GM19372 (cell line): ENCODE data around the gene SLC9A9.
"Not testable (repeated sequence)": the region's sequence is repeated elsewhere in the genome, so short reads cannot be mapped to it uniquely, and the experiment has no call there.

Experiments used
- ATAC-seq: cut with Tn5 transposase; IDR thresholded peaks from one replicate; pipeline ENCODE4 v1.9.1; 2021; ENCODE audit warnings: mild to moderate bottlenecking, low read depth, moderate library complexity; ENCODE audit not compliant: unreplicated experiment

The SLC9A9 gene

DNA sequence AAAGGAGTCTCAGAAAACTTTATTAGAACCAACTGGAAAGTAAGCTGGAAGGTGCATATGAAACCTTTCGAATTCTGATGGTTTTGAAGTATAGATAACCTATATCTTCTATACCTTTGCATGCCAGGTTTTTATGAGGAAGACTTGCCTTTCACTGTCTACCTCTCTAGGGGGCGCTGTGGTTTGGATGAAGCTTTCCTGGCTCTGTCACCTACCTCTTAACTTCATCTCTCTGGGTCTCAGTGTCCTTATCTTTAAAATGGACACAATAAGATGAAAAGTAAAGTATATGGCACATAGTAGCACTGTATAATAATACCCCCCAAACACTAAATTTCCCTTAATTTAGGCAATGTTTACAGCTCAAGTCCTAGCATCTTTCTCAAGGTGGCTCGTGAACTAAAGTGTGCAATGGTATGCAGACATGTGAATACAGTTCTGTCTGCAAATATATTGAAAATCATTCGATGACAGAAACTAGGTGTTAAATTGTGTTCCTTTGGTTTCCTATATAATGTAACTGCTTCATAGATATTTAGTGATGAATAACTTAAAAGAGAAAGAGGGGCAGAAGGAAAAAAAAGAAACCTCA, 414.4 kb downstream of the SLC9A9 start:
- no peak for ATAC-seq

- ATAC-seq: not testable (repeated sequence)
These were observed 417.0 kb downstream of the SLC9A9 start for GRCh38 chr3:143431298-143431697.

- ATAC-seq: no peak
These were observed 417.7 kb downstream of the SLC9A9 start for GRCh38 chr3:143430568-143430967.

GRCh38 chr3:143429628-143430514, 418.4 kb downstream of the SLC9A9 start:
- ATAC-seq: no peak

GRCh38 chr3:143428294-143428693, 420.0 kb downstream of the SLC9A9 start:
- no peak for ATAC-seq

DNA sequence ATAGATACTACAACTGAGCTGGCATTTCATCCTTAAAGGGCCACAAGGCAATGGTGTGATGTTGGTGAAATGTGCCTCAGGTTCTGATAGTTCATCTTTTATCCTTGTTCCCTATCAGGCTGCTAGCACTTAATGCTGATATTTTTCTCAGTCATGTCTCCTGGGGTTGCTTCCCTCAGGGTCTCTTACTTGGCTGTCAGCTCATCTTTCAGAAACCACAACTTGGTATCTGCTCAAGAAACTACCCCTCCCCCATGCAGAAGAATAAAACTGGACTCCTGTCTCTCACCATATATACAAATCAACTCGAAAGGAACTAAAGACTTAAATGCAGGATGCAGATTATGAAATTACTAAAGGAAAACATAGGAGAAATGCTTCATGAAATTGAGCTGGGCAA, 420.6 kb downstream of the SLC9A9 start:
- no peak for ATAC-seq

DNA sequence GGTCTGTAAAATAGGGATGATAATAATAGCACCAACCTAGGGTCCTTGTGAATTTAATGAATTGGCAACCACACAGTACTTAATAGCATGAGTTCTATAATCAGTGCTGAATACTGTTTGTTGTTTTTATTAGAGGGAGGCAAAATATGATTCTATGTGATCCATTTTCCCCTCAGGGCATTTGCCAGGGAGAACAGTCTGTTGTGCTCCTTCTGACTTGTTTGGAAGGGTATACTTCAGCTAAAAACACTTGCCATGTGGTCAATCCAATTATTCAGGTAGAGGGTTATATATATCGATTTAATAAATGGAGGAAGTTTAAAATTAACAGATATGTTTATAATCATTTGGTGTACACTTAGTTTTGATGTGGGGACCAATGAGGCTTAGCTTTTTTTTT, 423.4 kb downstream of the SLC9A9 start:
- ATAC-seq: no peak

DNA sequence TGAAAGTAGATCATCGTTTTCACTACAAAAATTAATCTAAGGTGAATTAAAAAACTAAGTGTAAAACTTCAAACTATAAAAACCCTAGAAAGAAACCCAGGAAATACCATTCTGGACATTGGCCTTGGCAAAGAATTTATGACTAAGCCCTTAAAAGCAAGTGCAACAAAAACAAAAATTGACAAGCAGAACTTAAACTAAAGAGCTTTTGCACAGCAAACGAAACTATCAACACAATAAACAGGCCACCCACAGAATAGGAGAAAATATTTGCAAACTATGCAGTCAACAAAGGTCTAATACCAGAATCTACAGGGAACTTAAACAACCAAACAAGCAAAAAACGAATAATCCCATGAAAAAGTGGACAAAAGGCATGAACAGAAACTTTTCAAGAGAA, 426.7 kb downstream of the SLC9A9 start:
- no peak for ATAC-seq

GRCh38 chr3:143419611-143420010, 428.7 kb downstream of the SLC9A9 start:
- no peak for ATAC-seq

DNA sequence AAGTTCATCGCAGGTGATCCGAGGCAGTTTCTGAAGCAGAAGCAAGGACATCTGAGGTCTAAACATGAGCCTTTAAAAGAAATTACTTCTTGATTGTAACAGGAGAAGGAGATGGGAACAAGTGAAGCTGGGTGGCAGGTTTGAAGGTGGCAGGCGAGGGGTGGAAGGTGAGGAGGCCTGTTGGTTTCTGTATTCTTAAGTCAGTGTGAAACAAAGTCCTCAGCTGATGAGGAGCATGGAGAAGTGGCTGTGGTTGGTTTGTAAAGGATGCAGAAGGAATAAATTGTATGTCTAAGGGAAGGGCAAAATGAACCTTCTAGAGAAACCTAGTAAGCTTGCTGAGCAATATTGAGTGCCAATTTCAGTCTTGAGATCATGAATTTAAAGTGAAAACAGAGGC, 429.9 kb downstream of the SLC9A9 start:
- ATAC-seq: no peak

GRCh38 chr3:143416229-143416628, 432.0 kb downstream of the SLC9A9 start:
- no peak for ATAC-seq

DNA sequence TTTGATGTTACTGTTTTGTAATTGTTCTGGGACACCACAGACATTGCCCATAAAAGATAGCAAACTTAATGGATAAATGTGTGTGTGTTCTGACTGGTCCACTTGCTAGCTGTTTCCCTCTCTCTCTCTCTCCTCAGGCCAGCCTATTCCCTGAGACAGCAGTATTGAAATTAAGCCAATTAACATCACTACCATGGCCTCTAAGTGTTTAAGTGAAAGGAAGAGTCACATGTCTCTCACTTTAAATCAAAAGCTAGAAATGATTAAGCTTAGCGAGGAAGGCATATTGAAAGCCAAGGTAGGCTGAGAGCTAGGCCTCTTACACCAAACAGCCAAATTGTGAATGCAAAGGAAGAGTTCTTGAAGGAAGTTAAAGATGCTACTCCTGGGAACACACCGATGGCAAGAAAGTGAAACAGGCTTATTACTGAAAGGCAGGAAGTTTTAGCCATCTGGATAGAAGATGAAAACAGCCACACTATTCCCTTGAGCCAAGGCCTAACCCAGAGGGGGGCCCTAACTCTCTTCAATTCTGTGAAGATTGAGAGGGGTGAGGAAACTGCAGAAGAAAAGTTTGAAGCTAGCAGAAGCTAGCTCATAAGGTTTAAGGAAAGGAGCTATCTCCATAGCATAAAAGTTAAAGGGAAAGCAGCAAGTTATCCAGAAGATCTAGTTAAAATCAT, 433.6 kb downstream of the SLC9A9 start:
- no peak for ATAC-seq

DNA sequence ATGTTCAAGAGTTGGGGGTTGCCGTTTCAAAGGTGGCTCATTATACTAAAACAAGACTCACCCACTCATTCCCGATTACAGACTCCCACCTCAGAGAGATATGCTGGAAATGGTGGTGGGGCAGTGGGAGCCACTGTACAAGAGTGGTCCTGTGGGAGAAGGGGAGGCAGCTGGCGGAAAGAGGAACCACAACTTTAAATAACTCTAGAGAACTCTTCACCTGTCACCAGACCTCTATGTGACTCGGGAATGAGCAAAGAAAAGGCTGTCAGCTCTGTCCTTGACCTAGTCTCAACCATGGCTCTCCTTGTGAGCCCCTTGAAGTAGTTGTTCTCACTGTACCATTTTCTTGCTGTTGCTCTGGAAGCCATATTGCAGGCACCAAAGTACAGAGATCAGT, 434.9 kb downstream of the SLC9A9 start:
- ATAC-seq: no peak

DNA sequence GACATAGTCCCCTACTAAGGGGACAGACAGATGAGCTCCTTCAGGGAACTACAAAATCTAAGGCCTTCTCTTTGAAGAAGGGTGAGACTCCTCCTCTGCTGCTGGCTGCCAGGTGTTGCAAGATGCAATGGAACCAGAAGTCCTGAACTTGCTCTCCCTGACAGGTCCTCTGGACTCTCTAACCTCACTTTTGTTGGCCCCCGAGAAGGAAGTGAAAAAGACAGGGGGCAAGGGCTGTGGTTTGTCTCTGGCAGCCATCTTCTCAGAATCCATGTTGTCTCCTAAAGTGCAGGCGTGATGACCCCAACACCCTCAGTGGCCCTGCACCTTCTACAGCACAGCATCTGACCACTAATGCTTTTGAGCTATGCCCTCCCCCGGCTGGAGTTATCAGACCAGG, 436.2 kb downstream of the SLC9A9 start:
- no peak for ATAC-seq

DNA sequence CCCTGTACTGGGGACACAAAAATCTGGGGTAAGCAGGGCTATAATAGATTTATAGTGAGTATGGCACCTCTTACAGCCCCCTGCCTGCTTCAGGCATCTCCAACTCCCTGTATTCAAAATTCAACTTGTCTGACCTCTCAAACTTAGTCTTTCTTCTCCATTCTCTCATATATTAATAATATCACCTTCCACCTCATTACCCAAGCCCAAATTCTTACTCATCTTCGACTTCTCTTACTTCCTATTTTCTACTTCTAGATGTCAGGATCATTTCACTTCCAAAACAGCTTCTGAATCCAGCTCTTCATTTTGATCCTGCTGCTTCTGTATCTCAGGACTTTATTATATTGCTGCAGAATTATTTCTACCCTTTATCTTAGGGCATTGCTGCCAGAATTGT, 438.0 kb downstream of the SLC9A9 start:
- no peak for ATAC-seq

- no peak for ATAC-seq
These were observed 439.5 kb downstream of the SLC9A9 start for GRCh38 chr3:143408771-143409170.

GRCh38 chr3:143402602-143403001, 445.7 kb downstream of the SLC9A9 start:
- ATAC-seq: no peak

- ATAC-seq: no peak
These were observed 451.5 kb downstream of the SLC9A9 start for GRCh38 chr3:143396790-143397189.

DNA sequence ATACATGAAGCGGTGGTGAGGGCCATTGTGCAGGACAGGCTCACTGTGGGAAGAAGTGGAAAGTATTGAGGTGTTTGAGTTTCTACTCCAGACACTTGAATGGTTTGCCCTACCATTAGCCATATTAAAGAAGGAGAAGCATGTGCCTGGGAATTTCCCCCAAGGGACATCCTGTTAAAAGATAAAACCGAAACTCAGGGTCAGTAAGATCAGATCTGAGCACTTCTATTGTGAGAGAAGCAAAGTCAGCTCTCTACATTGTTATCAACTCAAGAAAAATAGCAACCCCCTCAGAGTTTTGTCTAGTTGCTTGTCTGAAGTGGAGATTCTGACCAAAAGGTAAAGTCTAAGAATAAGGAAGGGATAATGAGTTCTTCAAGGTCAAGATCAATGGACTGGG, 458.9 kb downstream of the SLC9A9 start:
- no peak for ATAC-seq

- ATAC-seq: no peak
These were observed 460.8 kb downstream of the SLC9A9 start for GRCh38 chr3:143387425-143387824.

- no peak for ATAC-seq
These were observed 464.2 kb downstream of the SLC9A9 start for GRCh38 chr3:143384076-143384475.

DNA sequence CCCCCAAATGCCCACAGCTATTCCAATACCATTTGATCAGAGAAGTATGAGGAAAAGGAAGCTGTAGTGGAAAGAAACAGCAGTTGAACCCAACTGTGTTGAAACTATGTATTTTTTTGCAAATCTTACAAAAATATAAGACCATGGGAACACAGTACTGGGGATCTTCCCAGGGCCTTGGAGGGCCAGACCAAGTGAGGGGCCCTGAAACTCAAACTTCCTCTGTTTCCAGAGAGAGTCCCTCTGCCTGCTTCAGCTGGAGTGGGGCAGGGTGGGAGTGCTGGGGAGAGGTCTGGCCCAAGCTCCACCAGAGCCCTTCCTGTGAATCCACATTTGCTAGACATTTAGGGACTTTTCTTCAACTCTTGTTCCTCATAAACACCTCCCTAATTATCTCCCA, 464.8 kb downstream of the SLC9A9 start:
- no peak for ATAC-seq
